OCI-LY7 (cell line): ENCODE measurements around the gene ASB4. TPM values are rescaled to one million over a fixed set of nuclear protein-coding genes. Genes with fewer than 3 reads are reported as not detected.

Experiments
- BruUV-seq: library from RNA; stranded (reverse); fragments of 400-500 nt; replicated peaks from 2 replicates; lab custom pipeline; 2021; lab: Mats Ljungman, UMichigan
- CTCF ChIA-PET: fragments of 300-600 bp; sonication (Branson Sonifier 250); formaldehyde crosslinking; loops from one replicate; lab custom pipeline; 2022; ENCODE audit warnings: antibody characterized with exemption; ENCODE audit not compliant: unreplicated experiment; lab: Charles Lee
- POLR2A ChIA-PET: fragments of 300-600 bp; sonication (Branson Sonifier 250); formaldehyde crosslinking; loops from one replicate; lab custom pipeline; 2022; ENCODE audit warnings: antibody characterized with exemption; lab: Charles Lee
- DNase-seq: peaks from one replicate; pipeline ENCODE4 v3.0.0-alpha.2; 2015; ENCODE audit warnings: low spot score
- H2AFZ ChIP-seq: fragments of 200-600 bp; sonication (generic), shearing (Covaris generic); 2 replicates; pipeline ENCODE4 v1.6.1; 2014; ENCODE audit warnings: mild to moderate bottlenecking, antibody characterized with exemption, low read length, moderate library complexity
- H3K27ac ChIP-seq: fragments of 200-600 bp; sonication (generic); 2 replicates; pipeline ENCODE4 v1.5.1; 2014; ENCODE audit warnings: mixed run types, low read depth, mild to moderate bottlenecking, moderate library complexity, low read length, inconsistent platforms; ENCODE audit not compliant: poor library complexity, severe bottlenecking
- H3K36me3 ChIP-seq: fragments of 200-600 bp; sonication (generic); 2 replicates; pipeline ENCODE4 v1.6.1; 2014; ENCODE audit warnings: mild to moderate bottlenecking, antibody characterized with exemption, low read length, moderate library complexity, mixed read lengths; ENCODE audit not compliant: insufficient read depth
- H3K4me1 ChIP-seq: fragments of 200-600 bp; sonication (generic); 2 replicates; pipeline ENCODE4 v1.5.1; 2014; ENCODE audit warnings: mild to moderate bottlenecking, low read length; ENCODE audit not compliant: insufficient read depth, poor library complexity, severe bottlenecking
- H3K4me2 ChIP-seq: fragments of 200-600 bp; sonication (generic); 2 replicates; pipeline ENCODE4 v1.6.1; 2014; ENCODE audit warnings: mild to moderate bottlenecking, low read length
- H3K4me3 ChIP-seq: fragments of 200-600 bp; sonication (generic); 2 replicates; pipeline ENCODE4 v1.5.1; 2014; ENCODE audit warnings: mild to moderate bottlenecking, low read depth, low read length; ENCODE audit not compliant: poor library complexity, severe bottlenecking
- H3K79me2 ChIP-seq: fragments of 200-600 bp; sonication (generic); 2 replicates; pipeline ENCODE4 v1.6.1; 2016; ENCODE audit warnings: low read depth, mild to moderate bottlenecking, low read length, moderate library complexity, mixed read lengths; ENCODE audit not compliant: insufficient read depth
- H3K9me2 ChIP-seq: fragments of 200-600 bp; sonication (generic); 2 replicates; pipeline ENCODE4 v1.6.1; 2016; ENCODE audit warnings: mild to moderate bottlenecking, low read length, mixed read lengths; ENCODE audit not compliant: insufficient read depth
- H3K9me3 ChIP-seq: fragments of 200-600 bp; sonication (generic); 2 replicates; pipeline ENCODE4 v1.6.1; 2014; ENCODE audit warnings: mild to moderate bottlenecking, mixed run types, low read length, mixed read lengths
- H4K20me1 ChIP-seq: fragments of 200-600 bp; sonication (generic); 2 replicates; pipeline ENCODE4 v1.6.1; 2014; ENCODE audit warnings: mild to moderate bottlenecking, antibody characterized with exemption, low read length, moderate library complexity, mixed read lengths; ENCODE audit not compliant: insufficient read depth
- EZH2phosphoT487 ChIP-seq: fragments of 200-600 bp; sonication (generic); IDR thresholded peaks from 2 replicates; pipeline ENCODE4 v1.6.1; 2018; ENCODE audit warnings: low read depth, borderline replicate concordance, mild to moderate bottlenecking, mixed run types, antibody characterized with exemption, low read length, moderate library complexity, mixed read lengths
- intact Hi-C: fragments of 100-400 bp; cut with micrococcal nuclease; formaldehyde crosslinking; loops from one replicate; pipeline ENCODE4 v1.10.0; 2022; ENCODE audit not compliant: unreplicated experiment
- total RNA-seq, 2 experiments: library from RNA; depleted of rRNA in 1 of 2; stranded (reverse); fragments of >200 nt in 1 of 2; shearing (Covaris generic) in 1 of 2; gene quantifications; 2 replicates each; pipeline ENCODE4 v1.2.3, GENCODE V29; 2014 to 2022
- TF ChIP-seq, protein P1 (sequence below): fragments of 200-600 bp; sonication (generic); conservative IDR thresholded peaks from 2 replicates; pipeline ENCODE4 v1.5.1; 2014; ENCODE audit warnings: mild to moderate bottlenecking, antibody characterized with exemption, low read length, moderate library complexity, mixed read lengths

The ASB4 gene
- total RNA-seq, 2 experiments from 2014 or later, result not detected

GRCh38 chr7:95569720-95570119, 84.0 kb downstream of the ASB4 start:
- BruUV-seq, result no TSS peak
- Histone ChIP-seq H3K4me2 (no peak overlapping the region), H3K9me2 (no peaks in the 10 kb centered on the region), H3K4me3 (no peak overlapping the region), H2AFZ (no peak overlapping the region), H3K27ac (no peak overlapping the region), H3K79me2 (no peaks in the 10 kb centered on the region), H3K9me3 (no peaks in the 10 kb centered on the region), H3K36me3 (no peaks in the 10 kb centered on the region), H4K20me1 (no peaks in the 10 kb centered on the region), H3K4me1 (no peaks in the 10 kb centered on the region)
- DNase-seq, result no peak
- POLR2A ChIA-PET, result no interaction called here
- TF ChIP-seq EZH2phosphoT487, result no peak
- TF ChIP-seq, protein P1, sequence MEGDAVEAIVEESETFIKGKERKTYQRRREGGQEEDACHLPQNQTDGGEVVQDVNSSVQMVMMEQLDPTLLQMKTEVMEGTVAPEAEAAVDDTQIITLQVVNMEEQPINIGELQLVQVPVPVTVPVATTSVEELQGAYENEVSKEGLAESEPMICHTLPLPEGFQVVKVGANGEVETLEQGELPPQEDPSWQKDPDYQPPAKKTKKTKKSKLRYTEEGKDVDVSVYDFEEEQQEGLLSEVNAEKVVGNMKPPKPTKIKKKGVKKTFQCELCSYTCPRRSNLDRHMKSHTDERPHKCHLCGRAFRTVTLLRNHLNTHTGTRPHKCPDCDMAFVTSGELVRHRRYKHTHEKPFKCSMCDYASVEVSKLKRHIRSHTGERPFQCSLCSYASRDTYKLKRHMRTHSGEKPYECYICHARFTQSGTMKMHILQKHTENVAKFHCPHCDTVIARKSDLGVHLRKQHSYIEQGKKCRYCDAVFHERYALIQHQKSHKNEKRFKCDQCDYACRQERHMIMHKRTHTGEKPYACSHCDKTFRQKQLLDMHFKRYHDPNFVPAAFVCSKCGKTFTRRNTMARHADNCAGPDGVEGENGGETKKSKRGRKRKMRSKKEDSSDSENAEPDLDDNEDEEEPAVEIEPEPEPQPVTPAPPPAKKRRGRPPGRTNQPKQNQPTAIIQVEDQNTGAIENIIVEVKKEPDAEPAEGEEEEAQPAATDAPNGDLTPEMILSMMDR, result no peak
- intact Hi-C loops, result no loop called here
- CTCF ChIA-PET, result no interaction called here

DNA sequence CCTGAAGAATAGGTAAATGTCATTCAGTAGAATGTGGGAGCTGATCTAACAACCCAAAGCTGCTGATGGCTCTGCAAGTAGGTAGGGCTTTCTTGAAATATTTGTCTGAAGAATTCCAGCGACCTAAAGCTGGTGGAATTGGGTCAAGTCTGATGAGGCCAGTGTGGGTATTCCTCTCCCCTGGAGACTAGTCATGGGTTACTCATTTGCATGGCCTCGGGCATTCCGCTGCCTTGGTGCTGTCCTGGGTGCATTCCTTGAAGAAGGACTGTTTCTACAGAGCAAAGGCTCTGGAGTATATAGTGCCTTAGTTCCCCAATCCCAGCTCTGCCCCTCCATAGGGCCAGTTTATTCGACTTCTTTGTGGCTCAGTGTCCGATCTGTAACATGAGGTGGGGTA, 91.4 kb downstream of the ASB4 start:
- no peaks in the 10 kb centered on the region for H3K9me3 ChIP-seq
- POLR2A ChIA-PET, result no interaction called here
- no peaks in the 10 kb centered on the region for H3K4me1 ChIP-seq
- no peak overlapping the region for H3K4me2 ChIP-seq
- no peak for TF ChIP-seq EZH2phosphoT487
- TF ChIP-seq, protein P1, result no peak
- no peaks in the 10 kb centered on the region for H3K79me2 ChIP-seq
- no peaks in the 10 kb centered on the region for H4K20me1 ChIP-seq
- DNase-seq, result no peak
- H3K9me2 ChIP-seq, result no peaks in the 10 kb centered on the region
- BruUV-seq, result no TSS peak
- H3K27ac ChIP-seq, result no peak overlapping the region
- no peak overlapping the region for H3K4me3 ChIP-seq
- CTCF ChIA-PET, result no interaction called here
- no peak overlapping the region for H2AFZ ChIP-seq
- no peaks in the 10 kb centered on the region for H3K36me3 ChIP-seq
- intact Hi-C loops, result no loop called here

- ChIA-PET CTCF (no interaction called here), POLR2A (interaction anchor here (0.7 kb wide), 1 partner anchor 52 kb away, joined by 4 read pairs; no protein-coding TSS in a partner anchor)
- Histone ChIP-seq H3K9me2 (no peaks in the 10 kb centered on the region), H3K27ac (no peak overlapping the region), H3K4me2 (no peak overlapping the region), H2AFZ (no peak overlapping the region), H4K20me1 (no peaks in the 10 kb centered on the region), H3K9me3 (no peaks in the 10 kb centered on the region), H3K4me3 (no peak overlapping the region), H3K4me1 (no peaks in the 10 kb centered on the region), H3K79me2 (no peaks in the 10 kb centered on the region), H3K36me3 (no peaks in the 10 kb centered on the region)
- TF ChIP-seq, protein P1, result no peak
- no peak for TF ChIP-seq EZH2phosphoT487
- intact Hi-C loops, result no loop called here
- no TSS peak for BruUV-seq
- no peak for DNase-seq
Measured at GRCh38 chr7:95578299-95578855, 92.6 kb downstream of the ASB4 start.
